Omental fat pad (tissue), 4 donors: ENCODE results near the gene EMP2. TPM values are rescaled to one million over a fixed set of nuclear protein-coding genes. Genes with fewer than 3 reads are reported as not detected.

Experiments
- ATAC-seq: fragments of 150-250 bp; one replicate; pipeline ENCODE4 v1.9.1; 2016; ENCODE audit warnings: mild to moderate bottlenecking, moderate library complexity; ENCODE audit not compliant: low FRiP score
- DNase-seq: peaks from one replicate; pipeline ENCODE4 v3.0.0-alpha.2; 2019; ENCODE audit warnings: low spot score
- total RNA-seq, 4 donors: library from RNA; depleted of rRNA; stranded (reverse); fragments of >200 nt; gene quantifications; one replicate each; pipeline ENCODE4 v1.1.0, GENCODE V29; 2016
- TF ChIP-seq, protein P1 (sequence below), 3 donors: fragments of 450-650 bp; IDR thresholded peaks; one replicate each; pipeline ENCODE4 v1.5.1; 2016 to 2017; ENCODE audit warnings: antibody characterized with exemption in 3 of 3, mild to moderate bottlenecking in 3 of 3, moderate library complexity in 2 of 3

The EMP2 gene
- total RNA-seq, 4 donors from 2014 or later, result 36.7 to 80.4 (median 50.1) TPM

DNA sequence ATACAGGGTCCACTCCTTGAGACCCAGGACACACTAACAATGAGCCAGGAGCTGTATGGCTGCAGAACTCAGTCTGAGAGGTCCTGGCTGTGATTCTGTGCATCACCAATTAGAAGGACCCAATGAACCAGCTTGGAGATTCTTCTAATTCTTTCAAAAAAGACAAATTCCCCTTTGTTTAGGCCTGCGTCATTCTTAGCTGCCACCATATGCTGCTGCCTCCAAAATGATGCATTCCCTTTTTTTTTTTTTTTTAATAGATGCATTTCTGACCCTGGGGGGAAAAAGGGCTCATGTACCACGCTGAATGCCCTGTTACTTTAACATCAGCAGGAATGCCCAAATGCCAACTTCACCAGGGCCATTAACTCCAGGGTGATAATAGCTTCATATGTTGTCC is 28.5 kb downstream of the EMP2 start:
- TF ChIP-seq, protein P1, sequence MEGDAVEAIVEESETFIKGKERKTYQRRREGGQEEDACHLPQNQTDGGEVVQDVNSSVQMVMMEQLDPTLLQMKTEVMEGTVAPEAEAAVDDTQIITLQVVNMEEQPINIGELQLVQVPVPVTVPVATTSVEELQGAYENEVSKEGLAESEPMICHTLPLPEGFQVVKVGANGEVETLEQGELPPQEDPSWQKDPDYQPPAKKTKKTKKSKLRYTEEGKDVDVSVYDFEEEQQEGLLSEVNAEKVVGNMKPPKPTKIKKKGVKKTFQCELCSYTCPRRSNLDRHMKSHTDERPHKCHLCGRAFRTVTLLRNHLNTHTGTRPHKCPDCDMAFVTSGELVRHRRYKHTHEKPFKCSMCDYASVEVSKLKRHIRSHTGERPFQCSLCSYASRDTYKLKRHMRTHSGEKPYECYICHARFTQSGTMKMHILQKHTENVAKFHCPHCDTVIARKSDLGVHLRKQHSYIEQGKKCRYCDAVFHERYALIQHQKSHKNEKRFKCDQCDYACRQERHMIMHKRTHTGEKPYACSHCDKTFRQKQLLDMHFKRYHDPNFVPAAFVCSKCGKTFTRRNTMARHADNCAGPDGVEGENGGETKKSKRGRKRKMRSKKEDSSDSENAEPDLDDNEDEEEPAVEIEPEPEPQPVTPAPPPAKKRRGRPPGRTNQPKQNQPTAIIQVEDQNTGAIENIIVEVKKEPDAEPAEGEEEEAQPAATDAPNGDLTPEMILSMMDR (IDR thresholded peaks at IDR 0.05), result no peak
- no peak for ATAC-seq

DNA sequence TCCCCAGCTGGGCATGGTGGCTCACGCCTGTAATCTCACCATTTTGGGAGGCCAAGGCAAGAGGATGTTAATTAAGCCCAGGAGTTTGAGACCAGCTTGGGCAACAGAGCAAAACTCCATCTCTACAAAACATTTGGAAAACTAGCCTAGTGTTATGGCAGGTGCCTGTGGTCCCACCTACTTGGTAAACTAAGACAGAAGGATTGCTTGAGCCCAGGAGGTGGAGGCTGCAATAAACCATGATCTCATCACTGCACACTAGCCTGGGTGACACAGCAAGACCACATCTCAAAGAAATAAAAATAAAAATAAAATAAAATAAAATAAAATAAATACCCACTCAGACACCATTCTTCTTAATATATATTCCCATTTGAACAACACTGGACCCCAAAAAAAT is 32.0 kb downstream of the EMP2 start:
- TF ChIP-seq, protein P1 (IDR thresholded peaks at IDR 0.05), result no peak
- DNase-seq, result no peak
- no peak for ATAC-seq

More for the DNA sequence above, 28.5 kb downstream of the EMP2 start:
- DNase-seq, result no peak

DNA sequence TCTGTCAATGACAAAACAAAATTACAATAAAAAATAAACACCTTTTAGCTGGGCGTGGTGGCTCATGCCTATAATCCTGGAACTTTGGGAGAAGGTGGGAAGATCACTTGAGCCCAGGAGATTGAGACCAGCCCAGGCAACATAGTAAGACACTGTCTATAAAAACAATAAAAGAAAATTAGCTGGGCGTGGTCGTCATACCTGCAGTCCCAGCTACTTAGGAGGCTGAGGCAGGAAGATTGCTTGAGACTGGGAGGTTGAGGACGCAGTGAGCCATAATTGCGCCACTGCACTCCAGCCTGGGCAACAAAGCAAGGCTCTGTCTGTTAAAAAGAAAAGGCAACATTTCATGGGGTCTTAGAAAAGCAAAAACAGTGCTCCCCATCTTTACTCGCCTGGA is 32.7 kb downstream of the EMP2 start:
- ATAC-seq, result no peak
- DNase-seq, result no peak
- TF ChIP-seq, protein P1 (IDR thresholded peaks at IDR 0.05), result no peak

DNA sequence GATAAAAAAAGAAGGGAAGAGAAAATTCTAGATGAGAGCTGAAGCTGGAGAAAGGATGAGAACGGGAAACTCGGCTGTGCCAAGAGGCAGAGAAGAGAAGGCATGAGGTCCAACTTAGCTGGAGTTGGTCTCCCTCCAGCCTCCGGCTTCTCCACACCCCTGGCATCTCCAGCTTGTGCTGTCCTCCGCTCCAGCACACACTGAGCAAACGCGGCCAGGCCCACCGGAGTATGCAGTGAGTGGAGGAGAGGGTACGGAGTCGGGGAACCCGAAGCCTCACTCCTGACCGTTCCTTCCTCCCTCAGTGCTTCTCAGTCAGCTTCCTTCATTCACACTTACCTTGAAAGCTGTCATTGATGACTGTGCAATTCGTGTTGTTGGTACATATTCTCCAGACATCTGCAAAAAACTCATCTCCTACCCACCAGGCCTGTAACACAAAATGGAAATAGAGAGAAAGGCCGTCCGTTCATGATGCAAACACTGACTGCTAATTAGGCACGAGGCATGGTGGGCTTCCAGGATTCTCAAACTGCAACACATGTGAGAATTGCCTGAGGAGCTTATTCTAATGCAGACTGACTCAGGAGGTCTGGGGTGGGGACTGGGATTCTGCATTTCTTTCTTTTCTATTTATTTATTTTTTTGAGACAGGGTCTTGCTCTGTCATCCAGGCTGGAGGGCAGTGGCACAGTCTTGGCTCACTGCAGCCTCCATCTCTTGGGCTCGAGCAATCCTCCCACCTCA is 37.0 kb downstream of the EMP2 start:
- ATAC-seq (no peak), DNase-seq (no peak)
- TF ChIP-seq, protein P1 (IDR thresholded peaks at IDR 0.05), result no peak

DNA sequence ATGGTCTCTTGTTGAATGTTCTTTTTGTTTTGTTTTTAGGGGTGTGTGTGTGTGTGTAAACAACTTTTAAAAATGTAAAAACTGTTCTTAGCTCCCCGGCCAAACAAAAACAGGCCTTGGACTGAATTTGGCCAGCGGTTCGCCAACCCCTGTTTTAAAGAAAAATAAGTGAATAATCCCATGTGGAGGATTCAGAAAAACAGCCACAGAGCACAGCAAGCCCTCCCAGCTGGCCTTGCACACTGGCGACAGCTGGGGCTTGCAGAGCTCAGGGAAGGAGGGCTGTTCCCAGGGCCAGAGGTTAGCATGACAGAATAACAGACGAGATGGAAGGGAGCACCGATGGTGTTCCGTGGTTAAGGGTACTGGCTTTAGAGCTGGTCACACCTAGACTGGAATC is 39.0 kb downstream of the EMP2 start:
- DNase-seq (no peak), ATAC-seq (no peak)
- TF ChIP-seq, protein P1 (IDR thresholded peaks at IDR 0.05), result no peak

DNA sequence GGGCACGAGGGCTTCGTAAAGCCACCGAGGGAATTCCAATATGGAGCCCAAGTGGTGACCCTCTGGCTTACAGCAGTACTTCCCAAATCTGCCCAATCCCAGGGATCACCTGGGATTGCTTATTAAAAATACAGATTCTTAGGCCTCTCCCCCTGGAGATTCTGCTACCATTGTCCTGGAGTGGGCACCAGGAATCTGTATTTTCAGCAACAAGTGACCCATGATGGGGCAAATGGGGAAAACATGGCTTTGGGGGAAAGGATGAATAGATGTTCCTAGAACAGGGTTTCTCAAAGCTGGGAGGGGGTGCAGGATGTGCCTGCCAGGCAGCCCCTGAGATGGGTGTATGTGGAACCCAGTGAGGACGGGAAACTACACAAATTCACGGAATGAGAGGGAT is 40.6 kb downstream of the EMP2 start:
- ATAC-seq (no peak), DNase-seq (no peak)
- TF ChIP-seq, protein P1 (IDR thresholded peaks at IDR 0.05), result no peak

DNA sequence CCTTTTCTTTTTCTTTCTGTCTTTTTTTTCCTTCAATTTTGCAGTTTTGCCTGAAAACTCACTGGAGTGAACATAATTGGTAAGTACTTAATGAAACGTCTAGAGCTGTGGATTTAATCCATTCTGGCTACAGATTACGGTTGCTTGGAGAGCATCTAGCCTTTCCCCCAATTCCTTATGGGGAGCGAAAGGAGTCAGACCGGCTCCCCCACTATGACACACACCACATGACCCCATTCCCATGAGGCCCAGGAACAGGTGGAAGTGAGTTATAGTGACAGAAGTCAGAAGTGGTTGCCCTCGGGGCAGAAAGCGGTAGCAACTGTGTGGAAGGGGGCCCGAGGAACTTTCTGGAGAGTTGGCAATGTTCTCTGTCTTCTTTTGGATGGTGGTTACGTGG is 41.2 kb downstream of the EMP2 start:
- no peak for DNase-seq
- TF ChIP-seq, protein P1 (IDR thresholded peaks at IDR 0.05), result no peak
- no peak for ATAC-seq
